GM12878 (cell line): ENCODE measurements around the gene TMEM179B. TPM values are rescaled to one million over a fixed set of nuclear protein-coding genes. Genes with fewer than 3 reads are reported as not detected.

Experiments
- ATAC-seq: fragments of 200-7000 bp; cut with Tn5 transposase; 3 replicates; pipeline ENCODE4 v1.9.1; 2020; ENCODE audit warnings: mild to moderate bottlenecking, moderate library complexity
- BruUV-seq: library from RNA; stranded (reverse); fragments of 400-500 nt; replicated peaks from 2 replicates; lab custom pipeline; 2021; lab: Mats Ljungman, UMichigan
- CTCF ChIA-PET: fragments of 300-600 bp; sonication (Branson Sonifier 250); formaldehyde crosslinking; extraction: SDS; loops from one replicate; lab custom pipeline; 2021; ENCODE audit warnings: inconsistent platforms; lab: Yijun Ruan, JAX
- POLR2A ChIA-PET: fragments of 350-600 bp; formaldehyde crosslinking; extraction: SDS; loops from one replicate; lab custom pipeline; 2021; ENCODE audit warnings: inconsistent platforms; lab: Charles Lee
- RAD21 ChIA-PET: fragments of 300-600 bp; sonication (Branson Sonifier 250); formaldehyde crosslinking; loops from one replicate; lab custom pipeline; 2023; ENCODE audit warnings: antibody characterized with exemption; ENCODE audit not compliant: unreplicated experiment; lab: Charles Lee
- SMC1A ChIA-PET: fragments of 300-600 bp; sonication (Branson Sonifier 250); formaldehyde crosslinking; loops from one replicate; lab custom pipeline; 2023; ENCODE audit not compliant: unreplicated experiment, uncharacterized antibody; lab: Charles Lee
- DNase-seq: peaks from one replicate; pipeline ENCODE4 v3.0.0-alpha.2; 2011; ENCODE audit warnings: low read depth, low spot score
- FAIRE-seq: peaks from 3 replicates; lab custom pipeline; 2011; peaks lifted over from hg19 to GRCh38; lab: Jason Lieb, UNC
- H2AFZ ChIP-seq: 2 replicates; pipeline ENCODE4 v1.6.0; 2011; ENCODE audit warnings: low read depth, low read length, control low read depth; ENCODE audit not compliant: control insufficient read depth
- H3K27ac ChIP-seq: 2 replicates; pipeline ENCODE4 v1.5.1; 2011; ENCODE audit warnings: control low read depth; ENCODE audit not compliant: control insufficient read depth, insufficient read depth
- H3K27me3 ChIP-seq, 2 experiments: replicated peaks in 1 of 2; 2 replicates each; pipeline versions ENCODE4 v1.6.0 to v1.6.1; 2011; ENCODE audit warnings: low read length in 1 of 2; ENCODE audit not compliant: control insufficient read depth in 2 of 2, insufficient read depth in 2 of 2
- H3K36me3 ChIP-seq, 2 experiments: 2 replicates each; pipeline ENCODE4 v1.5.1; 2011; ENCODE audit warnings: low read length in 1 of 2; ENCODE audit not compliant: control insufficient read depth in 2 of 2, insufficient read depth in 2 of 2
- H3K4me1 ChIP-seq: 2 replicates; pipeline ENCODE4 v1.6.1; 2011; ENCODE audit warnings: mild to moderate bottlenecking, low read length, moderate library complexity, mixed read lengths; ENCODE audit not compliant: control insufficient read depth, insufficient read depth
- H3K4me2 ChIP-seq: 2 replicates; pipeline ENCODE4 v1.6.0; 2011; ENCODE audit warnings: control low read depth; ENCODE audit not compliant: control insufficient read depth, insufficient read depth
- H3K4me3 ChIP-seq: fragments of 200-600 bp; sonication (generic); 2 replicates; pipeline ENCODE4 v1.5.1; 2016
- H3K79me2 ChIP-seq: 2 replicates; pipeline ENCODE4 v1.6.0; 2011; ENCODE audit warnings: low read length; ENCODE audit not compliant: control insufficient read depth, insufficient read depth
- H3K9ac ChIP-seq: 2 replicates; pipeline ENCODE4 v1.8.0; 2011; ENCODE audit warnings: low read length, control low read depth, mixed read lengths; ENCODE audit not compliant: control insufficient read depth, insufficient read depth
- H3K9me3 ChIP-seq: replicated peaks from 3 replicates; pipeline ENCODE4 v1.5.1; 2011; ENCODE audit warnings: mild to moderate bottlenecking, low read length; ENCODE audit not compliant: control insufficient read depth, insufficient read depth
- H4K20me1 ChIP-seq: 2 replicates; pipeline ENCODE4 v1.6.0; 2011; ENCODE audit not compliant: control insufficient read depth, insufficient read depth
- ATF7 ChIP-seq: fragments of 450-650 bp; IDR thresholded peaks from 2 replicates; pipeline ENCODE4 v1.6.1; 2016; ENCODE audit warnings: low read depth, mild to moderate bottlenecking
- CREB1 ChIP-seq: IDR thresholded peaks from 2 replicates; pipeline ENCODE4 v1.6.1; 2012; ENCODE audit warnings: low read depth, mild to moderate bottlenecking, inconsistent platforms
- GABPA ChIP-seq: IDR thresholded peaks from 2 replicates; pipeline ENCODE4 v1.6.1; 2014; ENCODE audit warnings: antibody characterized with exemption, low read depth, mild to moderate bottlenecking, inconsistent platforms
- JUNB ChIP-seq: IDR thresholded peaks from 2 replicates; pipeline ENCODE4 v1.6.1; 2016; ENCODE audit warnings: antibody characterized with exemption, mild to moderate bottlenecking
- MTA3 ChIP-seq: IDR thresholded peaks from 2 replicates; pipeline ENCODE4 v1.6.1; 2012; ENCODE audit warnings: low read length, inconsistent platforms, borderline replicate concordance
- NFIC ChIP-seq: IDR thresholded peaks from 2 replicates; pipeline ENCODE4 v1.6.1; 2012; ENCODE audit warnings: low read depth, mild to moderate bottlenecking, inconsistent platforms, low read length, moderate library complexity
- PBX3 ChIP-seq: IDR thresholded peaks from 2 replicates; pipeline ENCODE4 v1.6.1; 2011; ENCODE audit warnings: mild to moderate bottlenecking, low read depth, low read length, moderate library complexity; ENCODE audit not compliant: insufficient replicate concordance
- PKNOX1 ChIP-seq: fragments of 450-650 bp; IDR thresholded peaks from 2 replicates; pipeline ENCODE4 v1.6.1; 2016; ENCODE audit warnings: mild to moderate bottlenecking
- RFX5 ChIP-seq: IDR thresholded peaks from 2 replicates; pipeline ENCODE4 v1.6.1; 2011; ENCODE audit warnings: low read depth, low read length, improper control_type of control experiment
- SMC3 ChIP-seq: IDR thresholded peaks from 2 replicates; pipeline ENCODE4 v1.6.1; 2011; ENCODE audit warnings: low read length, improper control_type of control experiment, borderline replicate concordance
- TCF7 ChIP-seq: IDR thresholded peaks from 2 replicates; pipeline ENCODE4 v1.6.1; 2014; ENCODE audit warnings: antibody characterized with exemption, borderline replicate concordance
- YY1 ChIP-seq: IDR thresholded peaks from 2 replicates; pipeline ENCODE4 v1.6.1; 2011; ENCODE audit warnings: low read depth, mild to moderate bottlenecking, low read length
- WGBS: methylation state at CpG from one replicate; pipeline ENCODE4 v1.1.6; 2016; ENCODE audit warnings: low lambda C conversion rate; ENCODE audit not compliant: insufficient replicate concordance, insufficient coverage; ENCODE audit errors: missing lambda C conversion rate; 5-methylcytosine and 5-hydroxymethylcytosine counted together
- in situ Hi-C: fragments of 300-500 bp; cut with MboI; formaldehyde crosslinking; loops from 9 replicates; pipeline ENCODE4 v1.14.3; 2018; ENCODE audit warnings: mixed read lengths
- intact Hi-C: fragments of 100-400 bp; cut with micrococcal nuclease; formaldehyde crosslinking; loops from one replicate; pipeline ENCODE4 v1.14.2; 2022; ENCODE audit not compliant: unreplicated experiment
- polyA plus RNA-seq, 11 experiments: library from polyadenylated mRNA; depleted of rRNA in 4 of 11; unstranded in 6 of 11; stranded (reverse) in 5 of 11; fragments of >200 nt; fragmentation: Nextera tagmentation in 4 of 11; fragmentation: Illumina TruSeq in 1 of 11; extraction: Ambion mirVana in 4 of 11; extraction: Trizol in 1 of 11; gene quantifications; 1 replicate in 1 of 11; 2 replicates in 10 of 11; pipeline versions ENCODE4 v1.2.1 to v1.2.3, GENCODE V29; 2011 to 2016; ENCODE audit warnings: inconsistent platforms in 2 of 11, missing spikeins in 2 of 11, low read depth in 1 of 11
- total RNA-seq, 4 experiments: library from RNA; depleted of rRNA in 3 of 4; stranded (reverse); fragments of >200 nt in 3 of 4; fragmentation: Illumina TruSeq in 1 of 4; extraction: Trizol in 1 of 4; gene quantifications; 2 replicates each; pipeline versions ENCODE4 v1.2.1 to v1.2.3, GENCODE V29; 2013 to 2021
- TF ChIP-seq, protein P1 (sequence below): IDR thresholded peaks from 2 replicates; pipeline ENCODE4 v1.6.1; 2012; ENCODE audit warnings: low read length, inconsistent platforms
- TF ChIP-seq, protein P2 (sequence below): IDR thresholded peaks from 2 replicates; pipeline ENCODE4 v1.6.1; 2012; ENCODE audit warnings: mild to moderate bottlenecking, low read depth, low read length

Gene TMEM179B
- total and polyA plus RNA-seq, 10 of the 15 experiments (the other 5 are each of a cell fraction or from before 2014, with no cell fraction given), result 21.7 to 82.4 (median 42.0) TPM

GRCh38 chr11:62804310-62805075 lies 17.3 kb downstream of the TMEM179B start:
- BruUV-seq, result TSS peak; percentile 75
- RAD21 ChIA-PET, result no interaction called here
- Histone ChIP-seq H4K20me1 (no peaks in the 10 kb centered on the region), H3K27ac (peak overlapping the region; percentile 86), H3K79me2 (peaks cover 25% of the 10 kb centered on the region), H3K36me3 (peaks cover 11 to 25% of the 10 kb centered on the region in 2 experiments), H3K4me3 (peak overlapping the region; percentile 85), H3K27me3 (no peaks in the 10 kb centered on the region), H3K9ac (peak overlapping the region; percentile 95), H2AFZ (no peak overlapping the region), H3K9me3 (no peaks in the 10 kb centered on the region), H3K4me2 (peak overlapping the region; percentile 84), H3K4me1 (peaks cover 16% of the 10 kb centered on the region)
- CTCF ChIA-PET, result interaction anchor here (0.8 to 3.3 kb wide), 6 partner anchors 18 to 430 kb away, joined by 3 to 11 read pairs (median 4); partner anchors contain the start of gene TMEM179B
- no peak for DNase-seq
- under 1% methylated on average over 14 of the region's 14 CpGs for WGBS
- POLR2A ChIA-PET, result interaction anchor here (0.8 to 1.8 kb wide), 11 partner anchors 10 to 137 kb away, joined by 3 to 11 read pairs (median 4); partner anchors contain the start of genes HNRNPUL2, STX5, TEX54 and TMEM179B
- ATAC-seq, result peak; percentile 13
- SMC1A ChIA-PET, result interaction anchor here (0.6 to 1.4 kb wide), 6 partner anchors 12 to 57 kb away, joined by 3 to 5 read pairs (median 4); partner anchors contain the start of genes STX5 and TMEM179B
- in situ Hi-C loops, result no loop called here
- no peak for FAIRE-seq
- intact Hi-C loops, result loop anchor here (1.0 to 2.0 kb wide), 2 partner anchors 18 to 77 kb away; partner anchors contain the start of genes HNRNPUL2 and TMEM179B
- TF ChIP-seq, protein P1, sequence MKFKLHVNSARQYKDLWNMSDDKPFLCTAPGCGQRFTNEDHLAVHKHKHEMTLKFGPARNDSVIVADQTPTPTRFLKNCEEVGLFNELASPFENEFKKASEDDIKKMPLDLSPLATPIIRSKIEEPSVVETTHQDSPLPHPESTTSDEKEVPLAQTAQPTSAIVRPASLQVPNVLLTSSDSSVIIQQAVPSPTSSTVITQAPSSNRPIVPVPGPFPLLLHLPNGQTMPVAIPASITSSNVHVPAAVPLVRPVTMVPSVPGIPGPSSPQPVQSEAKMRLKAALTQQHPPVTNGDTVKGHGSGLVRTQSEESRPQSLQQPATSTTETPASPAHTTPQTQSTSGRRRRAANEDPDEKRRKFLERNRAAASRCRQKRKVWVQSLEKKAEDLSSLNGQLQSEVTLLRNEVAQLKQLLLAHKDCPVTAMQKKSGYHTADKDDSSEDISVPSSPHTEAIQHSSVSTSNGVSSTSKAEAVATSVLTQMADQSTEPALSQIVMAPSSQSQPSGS, result peak; percentile 63; the same call in 1 of the 2 replicates
- TF ChIP-seq RFX5 (no peak), PKNOX1 (peak; percentile 41; the same call in 1 of the 2 replicates), TCF7 (peak; percentile 39; the same call in 1 of the 2 replicates), NFIC (peak; percentile 29; the same call in 1 of the 2 replicates), ATF7 (peak; percentile 58), CREB1 (no peak), JUNB (0 out of 2 replicates have a peak, but pooled peaks have one; percentile 16), MTA3 (0 out of 2 replicates have a peak, but pooled peaks have one; percentile 55), SMC3 (no peak), PBX3 (peak; percentile 18), YY1 (no peak), GABPA (no peak)
- TF ChIP-seq, protein P2, sequence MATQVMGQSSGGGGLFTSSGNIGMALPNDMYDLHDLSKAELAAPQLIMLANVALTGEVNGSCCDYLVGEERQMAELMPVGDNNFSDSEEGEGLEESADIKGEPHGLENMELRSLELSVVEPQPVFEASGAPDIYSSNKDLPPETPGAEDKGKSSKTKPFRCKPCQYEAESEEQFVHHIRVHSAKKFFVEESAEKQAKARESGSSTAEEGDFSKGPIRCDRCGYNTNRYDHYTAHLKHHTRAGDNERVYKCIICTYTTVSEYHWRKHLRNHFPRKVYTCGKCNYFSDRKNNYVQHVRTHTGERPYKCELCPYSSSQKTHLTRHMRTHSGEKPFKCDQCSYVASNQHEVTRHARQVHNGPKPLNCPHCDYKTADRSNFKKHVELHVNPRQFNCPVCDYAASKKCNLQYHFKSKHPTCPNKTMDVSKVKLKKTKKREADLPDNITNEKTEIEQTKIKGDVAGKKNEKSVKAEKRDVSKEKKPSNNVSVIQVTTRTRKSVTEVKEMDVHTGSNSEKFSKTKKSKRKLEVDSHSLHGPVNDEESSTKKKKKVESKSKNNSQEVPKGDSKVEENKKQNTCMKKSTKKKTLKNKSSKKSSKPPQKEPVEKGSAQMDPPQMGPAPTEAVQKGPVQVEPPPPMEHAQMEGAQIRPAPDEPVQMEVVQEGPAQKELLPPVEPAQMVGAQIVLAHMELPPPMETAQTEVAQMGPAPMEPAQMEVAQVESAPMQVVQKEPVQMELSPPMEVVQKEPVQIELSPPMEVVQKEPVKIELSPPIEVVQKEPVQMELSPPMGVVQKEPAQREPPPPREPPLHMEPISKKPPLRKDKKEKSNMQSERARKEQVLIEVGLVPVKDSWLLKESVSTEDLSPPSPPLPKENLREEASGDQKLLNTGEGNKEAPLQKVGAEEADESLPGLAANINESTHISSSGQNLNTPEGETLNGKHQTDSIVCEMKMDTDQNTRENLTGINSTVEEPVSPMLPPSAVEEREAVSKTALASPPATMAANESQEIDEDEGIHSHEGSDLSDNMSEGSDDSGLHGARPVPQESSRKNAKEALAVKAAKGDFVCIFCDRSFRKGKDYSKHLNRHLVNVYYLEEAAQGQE, result no peak
